Glutamatergic neuron (in vitro differentiated cells): Measurements from ENCODE around the gene BOC. TPM values are rescaled to one million over a fixed set of nuclear protein-coding genes. Genes with fewer than 3 reads are reported as not detected.

Source experiments
- DNase-seq: peaks from one replicate; pipeline ENCODE4 v3.0.0; 2022
- H3K27ac Mint-ChIP-seq: one replicate; pipeline ENCODE4 v1.8.0; 2020; ENCODE audit warnings: mild to moderate bottlenecking, mixed read lengths, inconsistent platforms; ENCODE audit not compliant: unreplicated experiment
- H3K27me3 Mint-ChIP-seq: one replicate; pipeline ENCODE4 v1.8.0; 2020; ENCODE audit warnings: mild to moderate bottlenecking, moderate library complexity, mixed read lengths, inconsistent platforms; ENCODE audit not compliant: unreplicated experiment
- H3K36me3 Mint-ChIP-seq: one replicate; pipeline ENCODE4 v1.8.0; 2020; ENCODE audit warnings: mild to moderate bottlenecking, mixed read lengths, inconsistent platforms; ENCODE audit not compliant: unreplicated experiment
- H3K4me1 Mint-ChIP-seq: one replicate; pipeline ENCODE4 v1.8.0; 2020; ENCODE audit warnings: mild to moderate bottlenecking, low read depth, mixed read lengths, inconsistent platforms; ENCODE audit not compliant: unreplicated experiment
- H3K4me3 Mint-ChIP-seq: one replicate; pipeline ENCODE4 v1.8.0; 2020; ENCODE audit warnings: mild to moderate bottlenecking, mixed read lengths, inconsistent platforms; ENCODE audit not compliant: unreplicated experiment
- H3K9me3 Mint-ChIP-seq: one replicate; pipeline ENCODE4 v1.8.0; 2020; ENCODE audit warnings: mild to moderate bottlenecking, moderate library complexity, mixed read lengths, inconsistent platforms; ENCODE audit not compliant: unreplicated experiment
- total RNA-seq: library from RNA; stranded (reverse); fragmentation: NEBNext Ultra II Directional; extraction: Animal tissue kit (Norgen Biotek cat#: 25700); gene quantifications from one replicate; pipeline ENCODE4 v1.2.1, GENCODE V29; 2021; ENCODE audit not compliant: unreplicated experiment
- TF ChIP-seq, protein P1 (sequence below): fragments of 200-600 bp; sonication (generic); IDR thresholded peaks from one replicate; pipeline ENCODE4 v1.5.0; 2021; ENCODE audit not compliant: partially characterized antibody, unreplicated experiment

The BOC gene
- total RNA-seq, 1 donor from 2014 or later: 32.9 TPM

- H3K36me3 Mint-ChIP-seq: no peaks in the 10 kb centered on the region
- no peak overlapping the region for H3K27ac Mint-ChIP-seq
- no peaks in the 10 kb centered on the region for H3K27me3 Mint-ChIP-seq
- DNase-seq: no peak
- no peaks in the 10 kb centered on the region for H3K4me1 Mint-ChIP-seq
- no peak overlapping the region for H3K4me3 Mint-ChIP-seq
- no peaks in the 10 kb centered on the region for H3K9me3 Mint-ChIP-seq
- TF ChIP-seq, protein P1, sequence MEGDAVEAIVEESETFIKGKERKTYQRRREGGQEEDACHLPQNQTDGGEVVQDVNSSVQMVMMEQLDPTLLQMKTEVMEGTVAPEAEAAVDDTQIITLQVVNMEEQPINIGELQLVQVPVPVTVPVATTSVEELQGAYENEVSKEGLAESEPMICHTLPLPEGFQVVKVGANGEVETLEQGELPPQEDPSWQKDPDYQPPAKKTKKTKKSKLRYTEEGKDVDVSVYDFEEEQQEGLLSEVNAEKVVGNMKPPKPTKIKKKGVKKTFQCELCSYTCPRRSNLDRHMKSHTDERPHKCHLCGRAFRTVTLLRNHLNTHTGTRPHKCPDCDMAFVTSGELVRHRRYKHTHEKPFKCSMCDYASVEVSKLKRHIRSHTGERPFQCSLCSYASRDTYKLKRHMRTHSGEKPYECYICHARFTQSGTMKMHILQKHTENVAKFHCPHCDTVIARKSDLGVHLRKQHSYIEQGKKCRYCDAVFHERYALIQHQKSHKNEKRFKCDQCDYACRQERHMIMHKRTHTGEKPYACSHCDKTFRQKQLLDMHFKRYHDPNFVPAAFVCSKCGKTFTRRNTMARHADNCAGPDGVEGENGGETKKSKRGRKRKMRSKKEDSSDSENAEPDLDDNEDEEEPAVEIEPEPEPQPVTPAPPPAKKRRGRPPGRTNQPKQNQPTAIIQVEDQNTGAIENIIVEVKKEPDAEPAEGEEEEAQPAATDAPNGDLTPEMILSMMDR: no peak
Measured at GRCh38 chr3:113304856-113305540, 93.6 kb downstream of the BOC start.

DNA sequence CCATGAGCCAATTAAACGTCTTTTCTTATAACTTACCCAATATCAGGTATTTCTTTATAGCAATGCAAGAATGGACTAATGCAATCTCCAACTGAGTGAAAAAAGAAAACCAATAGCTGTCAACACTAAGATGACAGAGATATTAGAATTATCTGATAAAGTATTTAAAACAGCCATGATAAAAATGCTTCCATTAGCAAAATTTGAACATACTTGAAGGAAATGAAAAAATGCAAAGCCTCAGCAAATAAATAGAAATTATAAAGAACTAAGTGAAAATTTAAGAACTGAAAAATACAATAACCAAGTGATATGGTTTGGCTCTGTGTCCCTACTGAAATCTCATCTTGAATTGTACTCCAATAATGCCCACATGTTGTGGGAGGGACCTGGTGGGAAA, 99.6 kb downstream of the BOC start:
- H3K9me3 Mint-ChIP-seq: peaks cover 5% of the 10 kb centered on the region
- no peak for DNase-seq
- H3K4me1 Mint-ChIP-seq: no peaks in the 10 kb centered on the region
- H3K27me3 Mint-ChIP-seq: no peaks in the 10 kb centered on the region
- H3K4me3 Mint-ChIP-seq: no peak overlapping the region
- no peak overlapping the region for H3K27ac Mint-ChIP-seq
- peaks cover 21% of the 10 kb centered on the region for H3K36me3 Mint-ChIP-seq
- TF ChIP-seq, protein P1: no peak

DNA sequence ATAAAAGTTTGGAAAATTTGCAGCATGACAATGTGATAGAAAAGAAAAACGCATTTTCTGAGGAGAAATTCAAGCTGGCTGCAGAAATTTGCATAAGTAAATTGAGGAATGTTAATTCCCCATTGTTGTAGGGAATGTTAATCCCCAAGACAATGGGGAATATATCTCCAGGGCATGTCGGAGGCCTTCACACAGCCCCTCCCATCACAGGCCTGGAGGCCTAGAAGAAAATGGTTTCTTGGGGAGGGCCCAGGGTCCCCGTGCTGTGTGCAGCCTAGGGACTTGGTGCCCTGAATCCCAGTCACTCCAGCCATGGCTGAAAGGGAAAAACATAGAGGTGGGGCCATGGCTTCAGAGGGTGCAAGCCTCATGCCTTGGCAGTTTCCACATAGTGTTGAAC, 101.1 kb downstream of the BOC start:
- Mint-ChIP-seq H3K4me1 (no peaks in the 10 kb centered on the region), H3K36me3 (peaks cover 21% of the 10 kb centered on the region), H3K4me3 (no peak overlapping the region), H3K27me3 (no peaks in the 10 kb centered on the region), H3K9me3 (peaks cover 5% of the 10 kb centered on the region), H3K27ac (no peak overlapping the region)
- TF ChIP-seq, protein P1: no peak
- DNase-seq: no peak

- no peak for DNase-seq
- H3K27ac Mint-ChIP-seq: no peak overlapping the region
- no peak overlapping the region for H3K4me3 Mint-ChIP-seq
- H3K36me3 Mint-ChIP-seq: peaks cover 21% of the 10 kb centered on the region
- TF ChIP-seq, protein P1: no peak
- no peaks in the 10 kb centered on the region for H3K4me1 Mint-ChIP-seq
- peaks cover 5% of the 10 kb centered on the region for H3K9me3 Mint-ChIP-seq
- no peaks in the 10 kb centered on the region for H3K27me3 Mint-ChIP-seq
Measured at GRCh38 chr3:113314923-113315322, 103.6 kb downstream of the BOC start.

DNA sequence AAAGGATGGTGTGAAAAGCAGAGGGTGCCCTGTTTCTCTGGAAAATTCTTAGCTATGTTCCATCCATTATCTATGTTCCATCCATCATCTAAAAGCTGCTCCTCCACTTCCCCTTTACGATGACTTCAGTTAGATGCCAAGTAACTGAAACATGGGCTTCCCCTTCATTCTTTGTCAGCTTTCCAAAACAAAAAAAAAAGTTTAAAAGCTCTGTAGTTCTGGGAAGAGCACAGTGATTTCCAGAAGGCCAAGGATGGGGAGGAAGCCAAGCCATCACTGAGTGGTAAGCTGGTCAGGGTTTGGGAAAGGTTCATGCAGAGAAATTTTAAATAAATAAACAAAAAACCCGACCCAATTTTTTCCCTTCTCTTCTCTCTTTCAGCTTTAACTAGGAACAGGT, 118.4 kb downstream of the BOC start:
- no peaks in the 10 kb centered on the region for H3K27me3 Mint-ChIP-seq

More for the DNA sequence above, 118.4 kb downstream of the BOC start:
- Mint-ChIP-seq H3K9me3 (no peaks in the 10 kb centered on the region), H3K36me3 (no peaks in the 10 kb centered on the region), H3K27ac (no peak overlapping the region), H3K4me3 (no peak overlapping the region), H3K4me1 (no peaks in the 10 kb centered on the region)
- TF ChIP-seq, protein P1: no peak
- no peak for DNase-seq
